ENCODE data around the gene MIA.

The MIA gene

GRCh38 chr19:40755791-40756190 lies 19.5 kb upstream of the MIA start:
- Histone ChIP-seq H3K27ac (replicated peaks) (no peak overlapping the region), H3K27me3 (ENCODE audit: insufficient read depth, poor library complexity, severe bottlenecking) (no peaks in the 10 kb centered on the region), H3K4me3 (replicated peaks; ENCODE audit: insufficient read depth, low read length) (no peak overlapping the region)
- DNase-seq (ENCODE audit: low read depth in 1 of 2, low spot score in 1 of 2): no peak
- TF ChIP-seq SPI1 (IDR thresholded peaks at IDR 0.05; ENCODE audit: borderline replicate concordance, low read depth): no peak
- no peak for TF ChIP-seq POLR2AphosphoS5 (IDR thresholded peaks at IDR 0.05; ENCODE audit: low read depth)
- TF ChIP-seq REST (IDR thresholded peaks at IDR 0.05; ENCODE audit: insufficient replicate concordance, low read depth): no peak
- no peak for TF ChIP-seq CTCF (IDR thresholded peaks at IDR 0.05; ENCODE audit: insufficient read depth, low read length)
- TF ChIP-seq GABPA (IDR thresholded peaks at IDR 0.05; ENCODE audit: low read depth): no peak

GRCh38 chr19:40756502-40757110 lies 18.7 kb upstream of the MIA start:
- Histone ChIP-seq H3K27me3 (ENCODE audit: insufficient read depth, poor library complexity, severe bottlenecking) (no peaks in the 10 kb centered on the region), H3K4me3 (replicated peaks; ENCODE audit: insufficient read depth, low read length) (no peak overlapping the region), H3K27ac (replicated peaks) (no peak overlapping the region)
- DNase-seq (ENCODE audit: low read depth in 1 of 2, low spot score in 1 of 2): no peak
- no peak for TF ChIP-seq GABPA (IDR thresholded peaks at IDR 0.05; ENCODE audit: low read depth)
- TF ChIP-seq POLR2AphosphoS5 (IDR thresholded peaks at IDR 0.05; ENCODE audit: low read depth): no peak
- TF ChIP-seq CTCF (IDR thresholded peaks at IDR 0.05; ENCODE audit: insufficient read depth, low read length): no peak
- no peak for TF ChIP-seq SPI1 (IDR thresholded peaks at IDR 0.05; ENCODE audit: borderline replicate concordance, low read depth)
- no peak for TF ChIP-seq REST (IDR thresholded peaks at IDR 0.05; ENCODE audit: insufficient replicate concordance, low read depth)

- no peak overlapping the region for H3K27ac ChIP-seq (replicated peaks)
- TF ChIP-seq CTCF (IDR thresholded peaks at IDR 0.05; ENCODE audit: insufficient read depth, low read length) (no peak), POLR2AphosphoS5 (IDR thresholded peaks at IDR 0.05; ENCODE audit: low read depth) (no peak), GABPA (IDR thresholded peaks at IDR 0.05; ENCODE audit: low read depth) (no peak), REST (IDR thresholded peaks at IDR 0.05; ENCODE audit: insufficient replicate concordance, low read depth) (no peak), SPI1 (IDR thresholded peaks at IDR 0.05; ENCODE audit: borderline replicate concordance, low read depth) (no peak)
- H3K4me3 ChIP-seq (replicated peaks; ENCODE audit: insufficient read depth, low read length): no peak overlapping the region
- DNase-seq (ENCODE audit: low read depth in 1 of 2, low spot score in 1 of 2): no peak
- H3K27me3 ChIP-seq (ENCODE audit: insufficient read depth, poor library complexity, severe bottlenecking): no peaks in the 10 kb centered on the region
Measured at GRCh38 chr19:40758491-40758890, 16.8 kb upstream of the MIA start.

Data from HL-60 (cell line).